NCI-H748 (cell line): ENCODE data around the gene PRDM16.

Experiments
- DNase-seq: peaks from one replicate; lab custom pipeline; 2025; ENCODE audit not compliant: unreplicated experiment; lab: John Stamatoyannopoulos, UW

PRDM16 gene

DNA sequence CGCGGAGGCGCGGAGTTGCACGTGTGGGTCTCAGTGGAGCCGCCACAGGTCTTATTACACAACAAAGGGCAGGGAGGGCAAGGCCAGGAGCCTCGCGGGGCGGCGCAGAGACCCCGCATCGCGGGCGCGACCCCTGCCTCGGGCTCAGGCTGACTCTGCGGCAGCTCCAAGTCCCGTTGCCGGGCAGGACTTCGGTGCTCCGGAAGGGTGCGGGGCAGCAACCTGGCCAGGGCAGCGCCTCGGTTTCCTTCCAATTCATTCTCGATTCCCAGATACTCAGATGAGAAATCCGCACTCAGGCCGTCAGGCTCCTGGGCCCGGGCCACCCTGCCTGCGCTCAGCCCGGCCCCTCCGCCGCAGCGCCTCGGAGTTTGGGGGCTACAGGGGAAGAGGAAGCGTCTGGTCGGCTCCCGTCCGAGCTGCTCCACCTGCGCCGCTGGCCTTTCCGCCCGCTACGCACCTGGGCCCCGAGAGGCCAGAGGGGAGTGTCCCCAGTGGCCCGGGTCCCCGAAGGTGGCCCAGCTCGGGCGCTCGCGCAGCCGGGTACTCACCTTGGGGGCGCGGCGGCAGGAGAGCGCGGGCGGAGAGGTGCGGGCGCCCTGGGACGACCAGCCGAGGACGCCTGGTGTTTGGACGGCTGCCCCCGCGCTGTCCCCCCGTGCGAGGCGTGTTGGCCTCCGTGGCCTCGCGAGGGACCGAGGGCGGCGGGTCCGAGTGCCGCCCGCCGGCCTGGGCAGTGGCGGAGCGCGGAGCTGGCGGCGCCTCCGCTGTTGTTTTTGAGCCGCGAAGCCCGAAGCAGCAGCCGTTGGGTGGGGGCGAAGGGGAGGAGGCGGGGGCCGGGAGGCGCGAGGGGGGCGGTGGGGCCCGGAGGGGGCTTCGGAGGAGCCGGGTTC, 1.1 kb upstream of the PRDM16 start:
- peak; percentile 19 for DNase-seq

GRCh38 chr1:3069491-3070308, 697 bp downstream of the PRDM16 start:
- peak; percentile 61 for DNase-seq

DNA sequence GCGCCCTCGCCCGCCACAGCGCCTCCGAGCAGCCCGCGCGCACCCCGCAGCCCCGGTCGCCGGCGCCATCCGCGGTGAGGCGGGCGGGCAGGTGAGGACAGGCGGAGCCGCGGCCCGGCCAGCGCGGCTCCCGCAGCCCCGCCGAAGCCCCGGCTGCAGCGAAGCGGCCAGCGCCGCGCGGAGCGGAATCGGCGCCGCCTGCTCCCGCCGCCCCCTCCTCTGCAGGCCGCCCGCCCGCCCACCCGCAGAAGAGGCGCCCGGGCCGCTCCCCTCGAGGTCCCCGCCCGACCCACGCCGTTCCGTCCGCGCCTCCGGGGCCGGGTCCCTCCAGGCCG, 1.3 kb downstream of the PRDM16 start:
- DNase-seq: no peak

DNA sequence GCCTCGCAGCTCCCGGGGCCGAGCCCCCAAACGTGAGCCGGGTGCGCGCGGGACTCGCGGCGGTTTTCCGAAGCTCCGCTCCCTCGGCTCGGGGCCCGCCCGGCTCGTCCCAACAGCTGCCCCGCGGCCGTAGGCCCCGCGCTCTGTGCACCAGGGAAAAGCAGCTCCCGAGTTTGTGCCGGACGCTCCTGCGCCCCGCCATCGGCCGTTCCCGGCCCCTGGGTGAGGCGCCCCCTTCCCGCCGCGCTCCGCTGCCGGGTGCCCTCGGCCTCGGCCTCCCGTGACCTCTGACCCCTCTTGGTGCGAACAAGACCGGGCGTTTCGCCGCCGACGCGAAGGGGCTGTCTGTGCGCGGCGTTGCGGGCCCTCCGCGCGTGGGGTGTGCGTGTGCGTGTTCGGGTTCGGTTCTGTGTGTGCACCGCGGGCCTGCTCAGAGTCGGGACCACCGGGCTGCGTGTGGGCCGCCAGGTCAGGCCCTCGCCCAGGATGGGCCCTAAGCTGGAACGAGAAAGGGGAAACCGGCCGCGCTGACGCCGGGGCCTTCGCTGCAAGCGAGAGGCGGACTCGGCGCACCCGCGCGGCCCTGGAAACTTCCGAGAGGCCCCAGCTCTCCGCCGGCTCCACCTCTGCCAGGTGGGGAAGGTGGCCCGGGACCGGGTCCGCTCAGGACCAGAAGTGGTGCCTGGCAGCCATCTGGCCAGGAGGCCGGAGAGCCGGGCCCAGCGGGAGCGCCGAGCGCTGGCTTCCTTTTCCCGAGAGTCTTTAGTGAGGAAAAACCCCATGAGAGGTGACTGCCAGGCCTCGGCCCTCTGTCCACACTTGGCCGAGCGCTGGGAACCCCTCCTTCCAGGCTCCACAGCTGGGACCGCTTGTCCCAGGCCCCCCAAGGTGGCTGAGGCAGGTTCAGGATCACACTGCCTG, 1.9 kb downstream of the PRDM16 start:
- DNase-seq: no peak

GRCh38 chr1:3071565-3072390, 2.8 kb downstream of the PRDM16 start:
- no peak for DNase-seq

- DNase-seq: no peak
Observed at GRCh38 chr1:3072391-3073185, 3.6 kb downstream of the PRDM16 start.

GRCh38 chr1:3073186-3073488, 4.1 kb downstream of the PRDM16 start:
- DNase-seq: no peak

- DNase-seq: no peak
Observed at GRCh38 chr1:3073489-3074296, 4.7 kb downstream of the PRDM16 start.

- no peak for DNase-seq
Observed at GRCh38 chr1:3074297-3074741, 5.3 kb downstream of the PRDM16 start.

DNA sequence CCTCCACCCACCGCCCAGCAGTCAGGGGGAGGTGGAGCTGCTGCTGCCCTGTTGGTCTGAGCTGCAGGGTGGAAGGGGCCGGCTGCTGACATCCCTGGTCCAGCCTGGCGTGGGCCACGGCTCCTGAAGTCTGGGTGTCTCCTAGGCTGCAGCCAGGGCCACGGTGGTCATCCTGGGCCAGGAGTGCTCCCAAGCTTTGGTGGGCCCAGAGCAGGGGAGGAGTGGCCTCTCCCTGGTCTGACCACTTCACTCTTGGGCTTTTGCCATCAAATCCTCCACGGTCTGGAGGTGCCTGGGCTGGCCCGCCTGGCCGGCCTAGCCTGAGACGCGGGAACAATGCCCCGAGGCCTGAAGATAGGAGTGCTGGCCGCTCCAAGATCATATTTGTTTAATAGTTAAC, 5.8 kb downstream of the PRDM16 start:
- no peak for DNase-seq

DNA sequence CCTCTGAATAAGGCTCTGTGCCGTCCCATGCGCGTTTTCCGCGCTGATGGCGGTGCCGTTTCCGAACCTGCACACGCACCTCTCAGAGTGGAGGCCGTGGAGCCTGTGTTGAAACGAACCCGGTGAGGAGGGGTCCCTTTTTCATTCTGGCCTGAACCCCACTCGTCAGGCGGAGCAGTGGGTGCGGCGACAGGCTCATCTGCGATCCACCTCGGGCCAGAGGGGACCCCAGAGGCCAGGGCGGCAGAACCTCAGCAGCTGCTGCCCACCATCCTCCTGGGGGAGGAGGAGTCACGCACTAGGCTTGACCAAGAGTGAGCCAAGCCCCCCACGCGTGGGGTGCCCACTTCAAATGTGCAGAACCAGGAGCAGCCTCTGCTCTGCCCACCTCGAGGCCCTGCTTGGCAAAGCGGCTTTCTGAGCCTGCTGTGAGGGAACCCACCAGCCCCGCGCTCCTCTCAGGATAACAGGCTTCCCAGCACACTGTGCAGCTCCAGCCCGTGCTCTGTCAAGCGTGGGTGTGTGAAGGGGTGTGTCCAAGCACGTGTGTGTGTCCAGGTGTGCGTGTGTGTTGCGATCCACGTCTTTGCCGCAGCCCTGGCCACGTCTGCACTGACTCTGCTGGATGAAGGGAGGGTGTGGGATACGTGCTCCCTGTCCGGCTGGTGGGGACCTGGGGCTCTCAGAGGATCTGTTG, 6.8 kb downstream of the PRDM16 start:
- DNase-seq: no peak

- DNase-seq: no peak
Observed at GRCh38 chr1:3076363-3076740, 7.3 kb downstream of the PRDM16 start.

DNA sequence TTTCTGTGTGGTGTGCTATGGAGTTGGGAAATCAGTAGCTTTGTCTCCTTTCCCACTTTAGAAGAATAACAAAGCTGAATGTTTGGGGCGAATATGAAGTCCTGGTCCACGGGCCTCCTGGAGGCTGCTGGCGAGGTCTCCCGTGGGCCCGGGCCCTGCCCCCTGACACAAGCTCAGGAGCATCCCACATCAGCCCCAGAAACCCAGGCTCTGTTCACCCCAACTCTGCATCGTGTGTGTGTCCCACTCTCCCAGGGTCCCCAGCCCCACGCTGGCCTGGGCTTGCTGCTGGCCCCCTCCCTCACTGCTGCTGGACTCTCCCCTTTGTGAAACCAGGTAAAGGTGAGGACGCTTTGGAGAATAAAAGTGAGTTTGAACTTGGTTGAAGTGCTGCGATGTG, 8.1 kb downstream of the PRDM16 start:
- no peak for DNase-seq

DNA sequence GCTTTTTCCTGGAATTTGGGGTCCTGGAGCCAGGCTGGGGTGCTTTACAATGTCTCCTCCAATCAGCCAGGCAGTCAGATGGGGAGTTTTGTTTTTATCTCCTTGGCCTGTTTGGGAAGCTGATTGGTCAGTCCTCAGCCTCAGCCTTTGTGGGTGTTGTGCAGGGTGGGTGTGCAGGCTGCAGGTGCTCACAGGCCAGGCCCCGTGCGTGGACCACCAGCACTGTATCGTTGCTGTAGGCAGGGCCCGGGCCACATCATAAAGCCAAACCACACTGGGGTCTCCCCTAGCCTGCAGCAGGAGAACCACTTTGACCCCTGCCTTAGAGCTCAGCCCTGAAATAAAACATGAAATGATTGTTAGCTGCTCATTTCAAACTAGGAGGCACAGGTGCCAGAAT, 8.6 kb downstream of the PRDM16 start:
- DNase-seq: no peak

- no peak for DNase-seq
Observed at GRCh38 chr1:3078430-3078861, 9.4 kb downstream of the PRDM16 start.

- no peak for DNase-seq
Observed at GRCh38 chr1:3078871-3079270, 9.9 kb downstream of the PRDM16 start.

DNA sequence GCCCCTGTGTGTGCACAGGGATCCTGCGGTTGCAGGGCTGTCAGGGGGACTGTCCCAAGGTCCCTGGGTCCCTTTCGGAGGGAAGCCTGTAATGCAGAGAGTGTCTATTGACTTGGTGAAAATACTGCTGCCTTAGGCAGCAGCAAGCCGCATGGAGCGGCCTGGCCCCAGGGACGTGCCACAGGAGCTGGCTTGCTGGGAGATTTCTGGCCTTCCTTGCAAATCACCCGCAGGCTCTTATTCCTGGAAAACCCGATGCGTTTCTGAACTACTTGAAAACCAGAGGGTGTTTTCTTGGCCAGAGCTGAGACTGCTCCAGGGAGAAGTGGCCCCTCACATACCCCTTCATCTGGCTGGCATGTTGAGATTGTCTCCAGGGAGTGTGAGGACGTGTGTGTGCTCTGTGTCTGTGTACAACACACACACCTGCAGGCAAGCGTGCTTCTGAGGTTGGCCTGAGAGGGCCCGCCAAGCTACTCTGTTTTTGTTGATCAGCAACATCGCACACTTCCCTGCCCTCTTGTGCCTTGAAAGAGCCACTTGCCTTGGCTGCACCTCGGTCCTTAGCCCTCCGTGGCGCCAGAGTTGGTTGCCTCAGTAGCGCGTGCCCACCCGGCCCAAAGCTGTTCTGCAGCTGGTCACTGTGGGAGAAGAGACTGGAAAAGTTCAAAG, 10.5 kb downstream of the PRDM16 start:
- DNase-seq: no peak
